MCF 10A (cell line): ENCODE measurements around the gene OR5P2. TPM values are rescaled to one million over a fixed set of nuclear protein-coding genes. Genes with fewer than 3 reads are reported as not detected.

ENCODE experiments used
- Bru-seq: library from RNA; stranded (reverse); fragments of 400-500 nt; gene quantifications from one replicate; lab custom pipeline; 2021; lab: Mats Ljungman, UMichigan
- BruChase-seq, 2 experiments: library from RNA; stranded (reverse); fragments of 400-500 nt; gene quantifications; one replicate each; lab custom pipeline; 2021; lab: Mats Ljungman, UMichigan
- BruUV-seq: library from RNA; stranded (reverse); fragments of 400-500 nt; replicated peaks from 2 replicates; lab custom pipeline; 2021; lab: Mats Ljungman, UMichigan
- CTCF ChIA-PET: fragments of 300-600 bp; sonication (Branson Sonifier 250); formaldehyde crosslinking; extraction: SDS; loops from one replicate; lab custom pipeline; 2021; ENCODE audit warnings: antibody characterized with exemption, inconsistent platforms; lab: Yijun Ruan, JAX
- POLR2A ChIA-PET: fragments of 300-600, 350-650 bp; sonication (Branson Sonifier 250); formaldehyde crosslinking; extraction: SDS; loops from one replicate; lab custom pipeline; 2020; ENCODE audit warnings: antibody characterized with exemption, inconsistent platforms; lab: Yijun Ruan, JAX
- DNase-seq: peaks from one replicate; pipeline ENCODE4 v3.0.0-alpha.2; 2018; ENCODE audit not compliant: unreplicated experiment
- H3K27ac Mint-ChIP-seq: one replicate; pipeline ENCODE4 v1.8.0; 2022; ENCODE audit warnings: mild to moderate bottlenecking, low read depth, mixed read lengths; ENCODE audit not compliant: unreplicated experiment
- H3K27me3 Mint-ChIP-seq: one replicate; pipeline ENCODE4 v1.8.0; 2022; ENCODE audit warnings: mixed read lengths; ENCODE audit not compliant: insufficient read depth, unreplicated experiment
- H3K36me3 Mint-ChIP-seq: one replicate; pipeline ENCODE4 v1.8.0; 2022; ENCODE audit warnings: mild to moderate bottlenecking, moderate library complexity, mixed read lengths; ENCODE audit not compliant: insufficient read depth, unreplicated experiment
- H3K4me1 Mint-ChIP-seq: one replicate; pipeline ENCODE4 v1.8.0; 2022; ENCODE audit warnings: mixed read lengths; ENCODE audit not compliant: insufficient read depth, unreplicated experiment
- H3K4me3 Mint-ChIP-seq: one replicate; pipeline ENCODE4 v1.8.0; 2022; ENCODE audit warnings: mild to moderate bottlenecking, moderate library complexity, mixed read lengths; ENCODE audit not compliant: unreplicated experiment
- H3K9me3 Mint-ChIP-seq: one replicate; pipeline ENCODE4 v1.8.0; 2022; ENCODE audit warnings: mixed read lengths; ENCODE audit not compliant: unreplicated experiment
- CTCF ChIP-seq: fragments of 200-600 bp; IDR thresholded peaks from one replicate; pipeline ENCODE4 v1.8.0; 2022; ENCODE audit warnings: antibody characterized with exemption, mild to moderate bottlenecking; ENCODE audit not compliant: unreplicated experiment
- intact Hi-C: fragments of 100-400 bp; cut with micrococcal nuclease; formaldehyde crosslinking; loops from 2 replicates; pipeline ENCODE4 v1.14.1; 2022
- long read RNA-seq: library from polyadenylated mRNA; stranded (forward); transcript quantifications from one replicate; pipeline ENCODE4 v2.0.0, GENCODE V29; 2022
- total RNA-seq: library from RNA; stranded (reverse); gene quantifications from 2 replicates; pipeline ENCODE4 v1.2.3, GENCODE V29; 2022

OR5P2 gene, protein sequence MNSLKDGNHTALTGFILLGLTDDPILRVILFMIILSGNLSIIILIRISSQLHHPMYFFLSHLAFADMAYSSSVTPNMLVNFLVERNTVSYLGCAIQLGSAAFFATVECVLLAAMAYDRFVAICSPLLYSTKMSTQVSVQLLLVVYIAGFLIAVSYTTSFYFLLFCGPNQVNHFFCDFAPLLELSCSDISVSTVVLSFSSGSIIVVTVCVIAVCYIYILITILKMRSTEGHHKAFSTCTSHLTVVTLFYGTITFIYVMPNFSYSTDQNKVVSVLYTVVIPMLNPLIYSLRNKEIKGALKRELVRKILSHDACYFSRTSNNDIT
- not detected in 2 replicates for total RNA-seq
- percentile 19 among the genes with signal in this experiment for Bru-seq, nascent RNA
- BruChase-seq, experiment 1, labeled RNA remaining after a 6-hour chase = percentile 32 among the genes with signal in this experiment
- percentile 30 among the genes with signal in this experiment for BruChase-seq, experiment 2, labeled RNA remaining after a 2-hour chase
- long read RNA-seq = 0 reads

DNA sequence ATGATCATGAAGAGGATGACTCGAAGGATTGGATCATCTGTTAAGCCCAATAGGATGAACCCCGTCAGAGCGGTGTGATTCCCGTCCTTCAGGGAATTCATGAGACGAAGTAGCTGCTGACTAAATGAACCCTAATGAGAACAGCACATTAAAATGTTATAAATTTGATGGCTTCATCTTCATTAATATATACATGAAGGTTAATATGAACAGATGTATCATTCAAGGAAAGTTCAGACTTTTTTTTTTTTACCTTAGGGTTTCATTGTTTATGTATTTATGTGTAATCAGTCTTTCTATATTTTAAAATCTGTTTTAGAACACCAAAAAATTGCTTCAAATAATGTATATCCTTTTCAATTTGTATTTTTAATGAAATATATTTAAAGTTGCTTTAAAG is at the start of gene OR5P2:
OR5P2 (minus strand) TSS at position 101 of the 400 bp plus-strand sequence; CDS start at position 101, 0 bp downstream.
- intact Hi-C loops = no loop called here
- H3K27ac Mint-ChIP-seq = no peak within 1 kb of the TSS
- ChIA-PET CTCF (interaction anchor here (0.6 kb wide), 1 partner anchor 295 kb away, joined by 3 read pairs; no protein-coding TSS in a partner anchor), POLR2A (no interaction called here)
- DNase-seq = no peak
- H3K4me3 Mint-ChIP-seq = no peak within 1 kb of the TSS
- peaks cover 10% of the 10 kb centered on the region for H3K27me3 Mint-ChIP-seq
- H3K9me3 Mint-ChIP-seq = no peaks in the 10 kb centered on the region
- no peaks in the 10 kb centered on the region for H3K4me1 Mint-ChIP-seq
- no TSS peak for BruUV-seq
- no peaks in the 10 kb centered on the region for H3K36me3 Mint-ChIP-seq
- no peak for TF ChIP-seq CTCF

DNA sequence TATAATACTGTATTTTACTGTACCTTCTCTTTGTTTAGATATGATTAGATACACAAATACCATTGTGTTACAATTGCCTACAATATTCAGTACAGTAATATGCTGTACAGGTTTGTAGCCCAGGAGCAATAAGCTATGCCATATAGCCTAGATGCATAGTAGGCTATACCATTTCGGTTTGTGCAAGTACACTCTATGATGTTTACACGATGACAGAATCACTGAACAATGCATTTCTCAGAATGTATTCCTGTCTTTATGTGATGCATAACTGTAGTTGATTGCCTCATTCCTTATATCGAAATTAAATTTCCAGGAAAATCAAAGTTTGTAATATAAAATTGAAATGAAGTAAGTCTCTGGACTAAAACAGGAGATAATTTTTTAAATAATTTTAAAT is 49.3 kb upstream of the OR5P2 start:
- Mint-ChIP-seq H3K4me1 (no peaks in the 10 kb centered on the region), H3K27ac (no peak overlapping the region), H3K4me3 (no peak overlapping the region), H3K9me3 (no peaks in the 10 kb centered on the region), H3K27me3 (no peaks in the 10 kb centered on the region), H3K36me3 (no peaks in the 10 kb centered on the region)
- TF ChIP-seq CTCF = no peak
- ChIA-PET CTCF (interaction anchor here (0.7 to 0.8 kb wide), 2 partner anchors 29 to 181 kb away, joined by 3 read pairs; no protein-coding TSS in a partner anchor), POLR2A (no interaction called here)
- DNase-seq = no peak
- no TSS peak for BruUV-seq
- intact Hi-C loops = no loop called here

DNA sequence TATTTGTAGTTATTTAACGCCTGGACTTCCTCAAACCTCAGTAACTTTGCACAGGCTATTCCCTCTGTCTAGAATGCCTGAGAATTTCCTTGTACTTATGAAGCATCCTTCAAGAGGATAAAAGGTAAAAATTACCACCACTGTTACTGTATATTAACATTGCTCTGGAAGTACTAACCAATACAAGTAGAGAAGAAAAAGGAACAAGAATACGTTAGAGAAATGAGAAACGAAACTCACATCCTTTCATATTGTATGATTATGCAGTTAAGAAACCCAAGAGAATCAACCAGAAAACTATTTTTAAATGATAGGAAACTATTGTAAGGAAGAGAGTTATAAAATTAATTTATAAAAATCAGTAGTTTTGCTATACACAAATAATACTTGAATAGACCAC is 48.2 kb upstream of the OR5P2 start:
- no peak for DNase-seq
- ChIA-PET CTCF (no interaction called here), POLR2A (no interaction called here)
- intact Hi-C loops = no loop called here
- BruUV-seq = no TSS peak
- H3K9me3 Mint-ChIP-seq = no peaks in the 10 kb centered on the region
- H3K36me3 Mint-ChIP-seq = no peaks in the 10 kb centered on the region
- no peaks in the 10 kb centered on the region for H3K4me1 Mint-ChIP-seq
- no peak for TF ChIP-seq CTCF
- H3K4me3 Mint-ChIP-seq = no peak overlapping the region
- H3K27ac Mint-ChIP-seq = no peak overlapping the region
- H3K27me3 Mint-ChIP-seq = no peaks in the 10 kb centered on the region

DNA sequence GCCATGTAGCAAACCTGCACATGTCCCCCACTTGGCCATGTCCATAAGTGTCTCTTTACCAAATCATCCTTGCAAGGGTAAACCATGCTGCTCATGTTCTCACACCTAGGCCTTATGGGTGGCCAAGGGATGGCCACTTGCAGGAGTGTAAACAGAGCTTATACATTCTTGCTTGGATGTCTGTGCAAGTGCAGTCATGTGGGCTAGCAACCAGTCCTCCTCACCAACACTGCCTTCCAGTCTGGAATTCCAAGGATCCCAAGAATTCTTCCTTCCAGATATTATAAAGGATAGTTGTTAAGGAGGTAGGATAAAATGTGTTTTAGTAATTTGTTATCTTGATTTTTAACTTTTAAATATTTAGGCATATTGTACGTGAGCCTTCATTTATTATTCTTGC is 47.8 kb upstream of the OR5P2 start:
- no peaks in the 10 kb centered on the region for H3K9me3 Mint-ChIP-seq
- H3K4me1 Mint-ChIP-seq = no peaks in the 10 kb centered on the region
- DNase-seq = no peak
- no peak overlapping the region for H3K4me3 Mint-ChIP-seq
- no TSS peak for BruUV-seq
- no peak overlapping the region for H3K27ac Mint-ChIP-seq
- POLR2A ChIA-PET = no interaction called here
- no peaks in the 10 kb centered on the region for H3K27me3 Mint-ChIP-seq
- CTCF ChIA-PET = no interaction called here
- no peak for TF ChIP-seq CTCF
- intact Hi-C loops = no loop called here
- no peaks in the 10 kb centered on the region for H3K36me3 Mint-ChIP-seq
